ENCODE measurements around the gene RASGRP1. TPM values are rescaled to one million over a fixed set of nuclear protein-coding genes. Genes with fewer than 3 reads are reported as not detected.

Gene RASGRP1
- total and polyA plus RNA-seq, 7 donors: 0.33 to 3.6 (median 0.71) TPM; not detected in 2

DNA sequence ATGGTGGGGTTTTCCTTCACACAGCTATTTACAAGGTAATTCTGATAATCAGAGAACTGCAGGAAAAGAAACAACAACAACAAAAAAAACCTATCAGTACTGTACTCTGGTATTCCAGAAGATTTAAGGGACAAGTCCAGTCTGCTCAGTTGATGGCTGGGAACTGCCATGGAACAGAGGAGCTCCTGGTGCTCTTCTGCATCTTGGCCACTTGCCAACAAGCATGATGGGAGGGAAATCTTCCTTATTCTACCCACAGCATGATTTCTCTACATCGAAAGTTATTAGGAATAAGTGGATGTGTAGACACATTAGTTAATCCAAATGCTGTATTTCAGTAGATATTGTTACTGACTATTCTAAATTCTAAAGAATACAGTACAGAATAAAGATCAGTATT lies 51.7 kb downstream of the RASGRP1 start:
- Histone ChIP-seq H3K4me3 (no peak overlapping the region), H3K27me3 (peaks cover 0 to 53% (median 18%) of the 10 kb centered on the region in 3 donors), H3K27ac (no peak overlapping the region), H3K9me3 (no peaks in the 10 kb centered on the region), H3K4me1 (no peaks in the 10 kb centered on the region), H3K36me3 (no peaks in the 10 kb centered on the region)
- 88 to 94% methylated on average over 1 of the region's 1 CpG for WGBS, 2 donors
- TF ChIP-seq EP300 (IDR thresholded peaks at IDR 0.05): no peak
- DNase-seq: no peak
- intact Hi-C loops (cut with DNase I): no loop called here

DNA sequence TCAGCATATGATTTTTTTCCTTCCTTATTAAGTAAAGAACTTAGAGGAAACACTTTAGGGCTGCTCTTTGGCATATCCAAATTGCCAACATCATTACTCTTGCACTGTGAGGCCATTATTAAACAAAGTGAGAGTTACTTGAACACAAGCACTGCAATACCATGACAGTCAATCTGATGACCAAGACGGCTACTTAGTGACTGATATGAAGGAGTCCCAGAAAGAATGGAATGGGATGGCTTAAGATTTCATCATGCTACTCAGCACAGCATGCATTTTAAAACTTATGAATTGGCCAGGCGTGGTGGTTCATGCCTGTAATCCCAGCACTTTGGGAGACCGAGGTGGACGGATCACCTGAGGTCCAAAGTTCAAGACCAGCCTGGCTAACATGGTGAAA lies 55.5 kb downstream of the RASGRP1 start:
- H3K9me3 ChIP-seq: no peaks in the 10 kb centered on the region
- H3K27ac ChIP-seq: no peak overlapping the region
- no peaks in the 10 kb centered on the region for H3K4me1 ChIP-seq
- H3K36me3 ChIP-seq: no peaks in the 10 kb centered on the region
- 65 to 91% methylated on average over 4 of the region's 4 CpGs for WGBS, 2 donors
- no peak for DNase-seq
- no peak overlapping the region for H3K4me3 ChIP-seq
- TF ChIP-seq POLR2A (IDR thresholded peaks at IDR 0.05) (no peak), EP300 (IDR thresholded peaks at IDR 0.05) (no peak), POLR2AphosphoS5 (IDR thresholded peaks at IDR 0.05) (no peak)
- TF ChIP-seq, protein P1, sequence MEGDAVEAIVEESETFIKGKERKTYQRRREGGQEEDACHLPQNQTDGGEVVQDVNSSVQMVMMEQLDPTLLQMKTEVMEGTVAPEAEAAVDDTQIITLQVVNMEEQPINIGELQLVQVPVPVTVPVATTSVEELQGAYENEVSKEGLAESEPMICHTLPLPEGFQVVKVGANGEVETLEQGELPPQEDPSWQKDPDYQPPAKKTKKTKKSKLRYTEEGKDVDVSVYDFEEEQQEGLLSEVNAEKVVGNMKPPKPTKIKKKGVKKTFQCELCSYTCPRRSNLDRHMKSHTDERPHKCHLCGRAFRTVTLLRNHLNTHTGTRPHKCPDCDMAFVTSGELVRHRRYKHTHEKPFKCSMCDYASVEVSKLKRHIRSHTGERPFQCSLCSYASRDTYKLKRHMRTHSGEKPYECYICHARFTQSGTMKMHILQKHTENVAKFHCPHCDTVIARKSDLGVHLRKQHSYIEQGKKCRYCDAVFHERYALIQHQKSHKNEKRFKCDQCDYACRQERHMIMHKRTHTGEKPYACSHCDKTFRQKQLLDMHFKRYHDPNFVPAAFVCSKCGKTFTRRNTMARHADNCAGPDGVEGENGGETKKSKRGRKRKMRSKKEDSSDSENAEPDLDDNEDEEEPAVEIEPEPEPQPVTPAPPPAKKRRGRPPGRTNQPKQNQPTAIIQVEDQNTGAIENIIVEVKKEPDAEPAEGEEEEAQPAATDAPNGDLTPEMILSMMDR (IDR thresholded peaks at IDR 0.05): no peak
- H3K27me3 ChIP-seq: peaks cover 0 to 25% (median 9%) of the 10 kb centered on the region in 3 donors
- intact Hi-C loops (cut with DNase I): no loop called here

DNA sequence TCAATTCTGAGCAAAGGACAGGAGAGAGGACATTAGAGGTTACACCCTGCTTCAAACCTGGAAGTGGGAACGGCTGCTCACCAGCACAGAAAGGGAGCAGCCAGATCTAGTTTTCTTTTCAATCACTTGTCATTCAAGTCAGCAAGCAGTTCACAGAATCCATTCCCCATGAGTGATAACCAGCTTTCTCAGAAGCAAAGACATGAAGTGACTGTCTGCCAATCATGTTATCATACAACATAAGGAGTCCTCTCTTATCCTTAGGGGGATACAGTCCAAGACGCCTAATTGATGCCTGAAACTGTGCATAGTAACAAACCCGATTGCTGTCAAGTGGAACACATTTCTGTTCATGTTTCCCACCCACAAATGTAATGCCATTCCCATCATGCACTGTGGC lies 56.0 kb downstream of the RASGRP1 start:
- Histone ChIP-seq H3K9me3 (no peaks in the 10 kb centered on the region), H3K27ac (no peak overlapping the region), H3K4me3 (no peak overlapping the region), H3K36me3 (no peaks in the 10 kb centered on the region), H3K4me1 (no peaks in the 10 kb centered on the region), H3K27me3 (peaks cover 0 to 20% (median 9%) of the 10 kb centered on the region in 3 donors)
- no peak for DNase-seq
- no peak for TF ChIP-seq POLR2AphosphoS5 (IDR thresholded peaks at IDR 0.05)
- no peak for TF ChIP-seq POLR2A (IDR thresholded peaks at IDR 0.05)
- no peak for TF ChIP-seq EP300 (IDR thresholded peaks at IDR 0.05)
- TF ChIP-seq, protein P1 (IDR thresholded peaks at IDR 0.05): no peak
- WGBS, 2 donors: 73 to 77% methylated on average over 3 of the region's 3 CpGs
- intact Hi-C loops (cut with DNase I): no loop called here

DNA sequence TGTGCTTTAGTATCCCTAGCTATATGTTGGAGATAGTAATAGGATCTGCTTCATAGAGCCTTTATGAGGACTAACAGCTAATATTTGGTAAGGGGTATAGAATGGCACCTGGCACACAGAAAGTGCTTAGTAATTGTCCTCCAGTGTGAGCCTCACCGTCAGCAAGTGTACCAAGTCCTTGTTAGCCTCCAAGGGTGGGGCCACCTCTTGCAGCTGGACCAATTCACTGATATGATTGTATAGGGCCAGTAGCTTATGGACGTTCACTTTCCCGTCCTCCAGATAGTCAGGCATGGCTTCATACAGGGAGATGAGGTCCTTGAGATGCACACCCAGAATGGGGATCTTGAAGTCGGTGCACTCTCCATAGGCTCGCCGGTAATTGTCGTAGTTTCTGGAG lies 57.0 kb downstream of the RASGRP1 start:
- intact Hi-C loops (cut with DNase I): no loop called here
- H3K9me3 ChIP-seq: no peaks in the 10 kb centered on the region
- no peak for DNase-seq
- TF ChIP-seq EP300 (IDR thresholded peaks at IDR 0.05) (no peak), POLR2A (IDR thresholded peaks at IDR 0.05) (no peak), POLR2AphosphoS5 (IDR thresholded peaks at IDR 0.05) (no peak)
- TF ChIP-seq, protein P1 (IDR thresholded peaks at IDR 0.05): no peak
- H3K27me3 ChIP-seq: peaks cover 0 to 18% (median 5%) of the 10 kb centered on the region in 3 donors
- no peak overlapping the region for H3K27ac ChIP-seq
- no peak overlapping the region for H3K4me3 ChIP-seq
- no peaks in the 10 kb centered on the region for H3K4me1 ChIP-seq
- no peaks in the 10 kb centered on the region for H3K36me3 ChIP-seq
- 66 to 86% methylated on average over 7 of the region's 7 CpGs for WGBS, 2 donors

DNA sequence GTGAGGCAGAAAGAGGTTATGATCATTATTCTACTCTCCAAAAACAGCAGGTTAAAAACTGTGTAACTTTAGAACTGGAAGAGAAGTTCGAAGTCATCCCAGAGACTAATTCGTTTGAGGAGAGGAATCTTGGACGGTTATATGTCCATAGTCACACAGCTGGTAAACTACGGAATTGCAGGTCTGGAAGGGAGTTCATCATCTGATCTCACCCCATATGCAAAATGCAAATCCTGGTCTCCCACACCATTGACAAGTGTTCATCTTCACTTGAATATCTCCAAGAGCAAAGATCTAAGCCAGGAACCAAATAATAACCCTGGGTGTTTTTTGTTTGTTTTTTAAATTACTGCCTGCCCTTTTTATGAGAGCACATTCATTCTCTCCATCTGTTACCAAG lies 57.6 kb downstream of the RASGRP1 start:
- H3K9me3 ChIP-seq: no peaks in the 10 kb centered on the region
- H3K4me1 ChIP-seq: no peaks in the 10 kb centered on the region
- TF ChIP-seq EP300 (IDR thresholded peaks at IDR 0.05) (no peak), POLR2A (IDR thresholded peaks at IDR 0.05) (no peak), POLR2AphosphoS5 (IDR thresholded peaks at IDR 0.05) (no peak)
- TF ChIP-seq, protein P1 (IDR thresholded peaks at IDR 0.05): no peak
- WGBS, 2 donors: 59 to 67% methylated on average over 4 of the region's 4 CpGs
- H3K4me3 ChIP-seq: no peak overlapping the region
- H3K27me3 ChIP-seq: peaks cover 0 to 12% (median 0%) of the 10 kb centered on the region in 3 donors
- intact Hi-C loops (cut with DNase I): no loop called here
- no peak overlapping the region for H3K27ac ChIP-seq
- DNase-seq: no peak
- no peaks in the 10 kb centered on the region for H3K36me3 ChIP-seq
